ELF-1 (cell line): ENCODE data around the gene LRRC59.
"Not testable (repeated sequence)": the region's sequence is repeated elsewhere in the genome, so short reads cannot be mapped to it uniquely, and the experiment has no call there.

Experiments
- DNase-seq: peaks from one replicate; pipeline ENCODE4 v3.0.0-alpha.2; 2016; ENCODE audit warnings: low read depth, low spot score

LRRC59 gene

DNA sequence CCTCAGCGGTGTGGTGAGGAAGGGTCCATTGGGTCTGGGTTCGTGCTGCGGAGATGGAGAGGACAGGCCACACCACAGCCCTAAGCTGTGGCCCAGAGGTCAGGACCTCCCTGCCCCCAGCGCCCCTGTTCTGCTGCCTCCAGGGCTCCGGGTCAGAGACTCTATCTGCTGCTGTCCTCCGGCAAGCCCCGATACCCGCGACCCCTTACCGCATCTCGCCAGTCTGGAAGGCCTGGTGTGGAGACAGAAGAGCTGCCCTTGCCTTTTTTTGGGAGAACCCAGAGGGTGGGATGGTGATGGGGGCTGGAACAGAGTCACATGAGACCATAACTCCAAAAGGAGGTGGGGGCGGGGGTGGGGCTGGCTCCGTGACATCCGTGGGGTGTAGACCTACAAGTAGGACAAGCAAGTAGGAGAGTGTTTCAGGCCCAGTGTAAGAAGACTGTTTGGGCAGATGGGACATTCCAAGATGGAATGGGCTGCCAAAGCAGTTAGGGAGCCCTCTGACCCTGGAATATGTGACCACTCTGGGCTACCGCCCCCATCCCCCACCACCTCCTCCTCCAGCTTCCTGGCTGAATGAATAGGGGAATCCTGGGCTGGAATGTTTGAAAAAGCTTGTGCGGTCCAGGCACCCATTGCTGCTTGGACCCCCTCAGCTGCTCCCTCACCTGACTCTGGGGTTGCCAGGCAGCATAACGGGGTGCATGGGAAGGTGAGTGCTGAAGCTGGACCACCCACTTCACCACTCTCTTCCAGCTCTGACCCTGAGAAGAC lies 50.0 kb downstream of the LRRC59 start:
- no peak for DNase-seq

DNA sequence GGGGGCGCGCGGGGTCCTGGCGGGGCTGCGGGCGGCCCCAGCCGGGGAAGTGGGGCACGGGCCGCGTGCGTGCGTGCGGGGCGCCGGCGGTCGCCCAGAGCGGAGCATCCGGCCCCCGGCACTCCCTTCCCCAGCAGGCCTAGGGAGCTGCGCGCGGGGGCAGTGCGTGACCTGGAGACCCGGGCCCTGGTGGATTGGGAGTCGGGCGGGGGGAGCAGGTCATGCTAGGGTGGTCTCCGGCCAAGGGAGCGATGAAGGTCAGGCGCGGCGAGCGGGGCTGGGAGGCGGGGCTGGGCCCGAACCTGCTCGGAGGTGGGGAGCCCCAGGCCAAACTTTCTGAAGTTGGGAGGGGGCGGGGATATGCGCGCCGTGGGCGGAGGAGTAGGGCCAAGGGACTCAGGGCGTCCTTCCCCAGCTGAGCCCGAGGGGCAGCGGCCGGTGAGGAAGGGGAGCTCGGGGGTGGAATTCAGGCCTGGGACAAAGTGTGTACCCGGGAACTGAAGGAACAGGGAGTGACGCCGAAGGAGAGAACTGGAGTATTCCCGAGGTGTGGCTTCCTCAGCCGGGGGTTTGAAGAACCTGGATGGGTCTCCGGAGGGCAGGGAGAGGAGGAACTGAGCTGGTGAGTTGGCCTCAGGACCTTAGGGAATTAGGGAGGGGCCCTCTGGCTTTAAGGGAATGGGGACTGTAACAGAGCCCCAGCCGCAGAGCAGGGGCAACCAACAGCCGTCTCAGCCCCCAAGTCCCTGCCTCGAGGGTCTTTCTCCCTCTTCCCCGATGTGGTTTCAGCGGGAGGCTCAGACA lies 50.8 kb downstream of the LRRC59 start:
- DNase-seq: peak; percentile 58

DNA sequence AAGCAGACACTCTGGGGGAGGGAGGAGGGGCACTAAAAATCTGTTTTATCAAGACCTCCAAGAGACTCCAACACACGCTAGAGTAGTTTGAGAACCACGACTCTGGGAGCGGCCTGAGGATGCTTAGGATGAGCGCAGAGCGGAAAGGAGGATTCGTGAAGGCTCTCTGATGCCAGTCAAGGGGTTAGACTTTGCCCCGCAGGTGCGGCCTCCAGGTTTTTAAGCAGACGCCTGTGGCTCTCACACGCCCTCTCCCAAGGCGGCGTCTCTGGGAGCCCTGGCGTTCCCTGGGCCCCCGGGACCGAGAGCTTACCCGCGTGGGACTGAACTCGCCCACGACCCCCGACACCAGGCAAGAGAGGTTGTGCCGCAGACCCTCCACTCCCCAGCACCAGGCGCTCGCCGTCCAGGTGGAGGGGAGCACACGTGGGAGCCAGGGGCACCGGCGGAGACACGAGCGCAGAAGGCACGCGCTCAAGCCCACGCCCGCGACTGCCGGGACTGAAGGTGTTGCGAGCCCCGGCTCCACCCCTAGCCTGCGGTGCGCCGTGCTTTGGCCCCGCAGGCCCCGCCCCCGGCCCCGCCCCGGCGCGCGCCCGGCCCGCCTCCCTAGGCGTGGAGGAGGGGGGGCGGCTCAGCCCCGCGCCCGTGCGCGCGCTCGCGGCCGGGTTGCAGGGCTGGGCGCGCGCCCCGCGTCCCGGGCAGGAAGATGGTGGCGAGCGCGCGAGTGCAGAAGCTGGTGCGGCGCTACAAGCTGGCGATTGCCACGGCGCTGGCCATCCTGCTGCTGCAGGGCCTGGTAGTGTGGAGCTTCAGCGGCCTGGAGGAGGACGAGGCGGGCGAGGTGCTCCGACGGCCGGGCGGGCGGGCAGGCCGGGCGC lies 51.7 kb downstream of the LRRC59 start, which contains the start of gene XYLT2:
XYLT2 (plus strand) TSS at position 695 of the 881 bp plus-strand sequence; CDS start at position 710, 15 bp downstream.
- DNase-seq: peak; percentile 67

DNA sequence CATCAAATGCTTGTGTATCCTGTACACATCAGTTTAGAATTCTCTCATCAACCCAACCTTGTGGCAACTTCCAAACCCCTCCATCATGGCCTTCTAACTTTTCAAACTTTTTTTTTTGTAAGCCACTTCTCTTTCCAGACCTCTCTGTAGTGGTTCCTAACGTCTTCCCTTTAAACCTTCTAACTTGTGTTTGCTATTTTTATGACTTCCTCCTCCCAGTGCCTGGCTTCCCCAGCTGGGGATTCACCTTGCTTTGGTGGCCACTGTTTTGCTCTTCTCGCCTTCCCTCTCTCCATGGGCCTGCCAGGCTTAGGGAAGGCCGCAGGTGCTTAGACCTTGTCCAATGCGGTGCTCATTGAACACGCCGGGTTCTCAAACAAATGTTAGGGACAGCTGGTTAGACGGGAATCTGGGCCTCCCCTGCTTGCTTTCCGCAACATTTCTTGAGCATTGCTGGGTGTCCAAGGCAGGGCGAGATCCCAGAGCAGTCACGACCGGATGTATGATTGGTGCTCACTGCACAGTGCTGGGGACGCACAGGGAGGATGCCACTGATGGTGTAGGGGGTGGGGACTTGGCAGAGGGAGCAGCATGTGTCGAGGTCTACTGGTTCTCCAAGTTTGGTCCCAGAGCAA lies 52.5 kb downstream of the LRRC59 start:
- no peak for DNase-seq

DNA sequence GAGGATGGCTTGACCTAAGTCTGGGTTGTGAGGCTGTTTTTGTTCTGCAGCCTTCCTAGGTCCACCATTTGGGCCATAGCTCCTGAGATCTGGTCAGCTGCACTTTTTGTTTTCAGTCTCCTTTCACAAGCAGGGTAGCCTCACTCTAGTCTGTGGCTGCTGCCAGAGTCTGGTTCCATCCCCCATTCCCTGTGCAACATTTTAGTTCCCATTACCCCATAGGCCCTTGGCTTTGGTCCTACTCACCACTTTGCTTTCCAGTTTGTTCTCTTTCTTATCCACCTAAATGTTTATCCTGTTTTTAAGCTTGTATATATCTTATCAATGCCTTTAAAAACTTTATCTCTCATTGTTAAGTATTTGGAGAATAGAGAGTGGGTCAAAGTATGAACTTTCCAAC lies 57.9 kb downstream of the LRRC59 start:
- no peak for DNase-seq

DNA sequence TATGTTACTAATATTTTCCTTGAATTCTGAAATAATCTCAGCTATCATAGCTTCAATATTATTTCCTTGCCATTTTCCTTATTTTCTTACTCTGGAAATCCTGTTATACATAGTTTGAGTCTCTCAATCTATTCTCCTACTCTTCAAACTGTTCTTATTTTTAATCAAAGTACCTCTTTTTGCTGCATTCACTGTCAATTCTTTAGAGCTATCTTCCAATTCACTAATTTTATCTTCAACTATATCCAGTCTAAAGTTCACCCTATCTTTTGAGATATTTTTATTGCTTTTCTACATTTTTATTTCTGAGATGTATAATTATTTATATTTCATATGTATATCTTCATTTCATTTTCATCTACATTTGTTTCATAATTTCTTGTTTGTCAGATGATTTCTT lies 58.7 kb downstream of the LRRC59 start:
- DNase-seq: no peak

- no peak for DNase-seq
Observed at GRCh38 chr17:50337956-50338355, 59.4 kb downstream of the LRRC59 start.

DNA sequence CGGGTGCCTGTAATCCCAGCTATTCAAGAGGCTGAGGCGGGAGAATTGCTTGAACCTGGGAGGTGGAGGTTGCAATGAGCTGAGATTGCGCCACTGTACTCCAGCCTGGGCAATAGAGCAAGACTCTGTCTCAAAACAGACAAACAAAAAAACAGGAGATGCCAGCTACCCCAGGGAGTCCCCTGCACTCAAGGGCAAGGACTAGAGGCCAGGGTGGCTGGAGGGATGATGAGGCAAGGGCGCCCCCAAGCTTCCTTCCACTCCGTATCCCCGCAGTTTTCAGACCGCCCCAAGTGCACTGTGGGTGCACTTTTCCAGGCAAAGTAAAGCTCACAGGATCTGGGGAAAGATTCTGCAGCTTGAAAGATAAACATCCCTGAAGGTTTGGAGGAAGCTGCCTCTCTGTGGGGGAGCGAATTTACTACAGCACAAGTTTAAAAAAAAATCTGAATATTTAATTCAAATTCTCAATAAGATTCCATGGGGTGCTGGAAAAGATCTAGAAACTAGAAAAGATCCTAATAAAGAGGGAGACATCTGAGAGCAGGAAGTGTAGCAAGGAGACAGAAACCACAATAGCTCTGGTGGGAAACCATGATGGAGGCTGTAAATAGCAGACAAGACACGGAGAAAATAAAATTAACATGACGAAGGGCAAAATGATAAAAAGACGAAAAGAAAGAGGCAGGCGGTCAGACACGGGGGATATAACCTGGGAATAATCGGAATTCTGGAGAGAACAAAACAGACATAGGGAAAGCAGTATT lies 63.8 kb downstream of the LRRC59 start:
- DNase-seq: not testable (repeated sequence)

GRCh38 chr17:50332196-50332595 lies 65.1 kb downstream of the LRRC59 start:
- DNase-seq: no peak
